ENCODE data around the gene ST8SIA1.

ST8SIA1 gene

DNA sequence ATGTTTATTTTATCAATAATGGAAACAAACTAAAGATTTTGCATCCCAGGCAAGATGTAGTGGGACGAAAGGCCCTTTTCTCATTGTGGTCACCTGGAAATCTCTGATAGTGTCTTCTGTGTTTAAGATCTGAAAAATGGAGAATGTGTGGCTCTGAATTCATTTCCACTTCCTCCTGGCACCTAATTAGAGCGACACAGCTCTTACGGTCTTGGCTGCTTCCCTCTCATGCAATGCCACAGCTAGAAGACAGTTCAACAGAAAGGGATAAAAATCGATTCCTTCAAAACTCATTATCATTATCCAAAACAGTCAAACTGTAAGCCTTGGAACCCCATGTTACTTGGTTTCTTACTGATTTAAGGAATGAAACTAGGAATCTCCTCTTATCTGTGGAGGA, 9.3 kb downstream of the ST8SIA1 start:
- Histone ChIP-seq H3K9me3 (ENCODE audit: control insufficient read depth, low read depth, low read length) (no peaks in the 10 kb centered on the region), H3K4me1 (ENCODE audit: control insufficient read depth, low read depth, low read length) (peaks cover 9% of the 10 kb centered on the region), H3K27ac (ENCODE audit: low read length) (no peak overlapping the region), H3K4me3 (ENCODE audit: low read length) (no peak overlapping the region), H3K9ac (ENCODE audit: low read length) (no peak overlapping the region), H3K36me3 (ENCODE audit: control insufficient read depth, low read depth, low read length) (no peaks in the 10 kb centered on the region), H3K27me3 (ENCODE audit: control insufficient read depth, insufficient read depth, low read length) (no peaks in the 10 kb centered on the region)

DNA sequence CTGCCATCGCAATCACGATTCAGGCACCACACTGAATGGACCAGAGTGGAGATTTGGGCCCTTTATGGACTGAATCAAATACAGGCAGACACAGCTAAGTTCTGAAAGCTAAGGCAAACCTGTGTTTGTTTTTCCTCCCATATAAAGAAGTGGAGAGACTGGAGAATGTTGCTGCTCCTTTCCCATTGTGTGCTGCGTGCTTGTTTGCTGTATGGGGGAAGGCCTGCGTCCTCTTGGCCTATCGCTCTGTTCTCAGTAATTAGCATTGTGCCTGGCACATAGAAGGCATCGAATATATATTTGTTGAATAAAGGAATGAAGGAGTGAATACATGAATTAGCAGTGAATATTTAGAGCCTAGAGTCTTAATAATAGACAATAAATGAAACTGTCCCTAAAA, 12.4 kb downstream of the ST8SIA1 start:
- Histone ChIP-seq H3K9me3 (ENCODE audit: control insufficient read depth, low read depth, low read length) (no peaks in the 10 kb centered on the region), H3K9ac (ENCODE audit: low read length) (no peak overlapping the region), H3K27ac (ENCODE audit: low read length) (no peak overlapping the region)

DNA sequence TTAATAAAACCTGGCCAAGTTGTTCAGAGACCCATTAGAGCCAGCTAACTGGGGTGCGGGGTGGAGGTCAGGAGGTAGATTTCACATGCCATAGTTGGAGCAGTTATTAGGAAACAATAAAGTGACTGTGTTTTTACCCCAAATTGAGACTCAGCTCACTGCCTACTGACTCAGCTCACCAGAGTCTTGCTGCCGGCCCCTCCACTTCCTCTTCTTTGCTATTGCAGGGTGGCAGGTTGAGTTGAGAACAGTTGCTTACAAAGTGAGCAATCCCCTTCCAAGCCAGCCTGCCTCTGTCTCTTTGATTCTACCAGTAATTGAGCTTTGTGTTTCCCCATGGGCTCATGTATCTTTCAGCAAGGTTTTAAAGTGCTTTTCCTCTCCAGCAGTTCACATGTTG, 12.9 kb downstream of the ST8SIA1 start:
- H3K4me3 ChIP-seq (ENCODE audit: low read length), result no peak overlapping the region
- no peak overlapping the region for H3K27ac ChIP-seq (ENCODE audit: low read length)
- no peak overlapping the region for H3K9ac ChIP-seq (ENCODE audit: low read length)
- no peaks in the 10 kb centered on the region for H3K36me3 ChIP-seq (ENCODE audit: control insufficient read depth, low read depth, low read length)
- H3K27me3 ChIP-seq (ENCODE audit: control insufficient read depth, insufficient read depth, low read length), result no peaks in the 10 kb centered on the region
- peaks cover 2% of the 10 kb centered on the region for H3K4me1 ChIP-seq (ENCODE audit: control insufficient read depth, low read depth, low read length)
- no peaks in the 10 kb centered on the region for H3K9me3 ChIP-seq (ENCODE audit: control insufficient read depth, low read depth, low read length)

More for the DNA sequence above, 12.4 kb downstream of the ST8SIA1 start:
- H3K27me3 ChIP-seq (ENCODE audit: control insufficient read depth, insufficient read depth, low read length), result no peaks in the 10 kb centered on the region
- no peaks in the 10 kb centered on the region for H3K36me3 ChIP-seq (ENCODE audit: control insufficient read depth, low read depth, low read length)
- peaks cover 2% of the 10 kb centered on the region for H3K4me1 ChIP-seq (ENCODE audit: control insufficient read depth, low read depth, low read length)
- H3K4me3 ChIP-seq (ENCODE audit: low read length), result no peak overlapping the region

DNA sequence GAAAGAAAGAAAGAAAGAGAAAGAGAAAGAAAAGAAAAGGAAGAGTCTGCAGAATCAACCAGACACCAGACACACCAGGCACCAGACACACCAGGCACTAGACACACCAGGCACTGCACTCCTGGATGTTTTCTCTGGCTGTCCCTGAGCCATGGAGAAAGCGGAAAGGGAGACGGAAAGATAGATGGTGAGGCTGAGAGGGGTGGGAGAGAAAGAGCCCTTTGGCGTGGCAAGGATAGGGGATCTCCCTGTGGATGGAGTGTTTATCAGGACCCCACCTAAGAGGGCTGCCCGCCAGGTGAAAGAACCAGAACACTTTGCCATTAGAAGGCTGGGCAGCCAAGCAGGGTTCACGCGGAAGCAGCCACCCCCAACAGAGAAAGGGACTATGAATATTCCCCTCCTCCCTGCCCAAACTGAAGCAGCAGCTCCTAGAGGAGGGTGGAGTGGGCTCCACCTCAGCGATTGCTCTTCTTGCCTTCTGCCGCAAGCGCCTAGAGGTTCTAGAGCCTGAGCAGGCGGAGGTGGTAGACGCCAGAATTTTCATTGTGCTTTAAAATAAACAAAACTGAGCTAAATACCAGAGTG, 13.4 kb downstream of the ST8SIA1 start:
- Histone ChIP-seq H3K36me3 (ENCODE audit: control insufficient read depth, low read depth, low read length) (no peaks in the 10 kb centered on the region), H3K27ac (ENCODE audit: low read length) (no peak overlapping the region), H3K9ac (ENCODE audit: low read length) (no peak overlapping the region), H3K27me3 (ENCODE audit: control insufficient read depth, insufficient read depth, low read length) (no peaks in the 10 kb centered on the region), H3K4me1 (ENCODE audit: control insufficient read depth, low read depth, low read length) (peaks cover 2% of the 10 kb centered on the region), H3K9me3 (ENCODE audit: control insufficient read depth, low read depth, low read length) (no peaks in the 10 kb centered on the region), H3K4me3 (ENCODE audit: low read length) (no peak overlapping the region)

DNA sequence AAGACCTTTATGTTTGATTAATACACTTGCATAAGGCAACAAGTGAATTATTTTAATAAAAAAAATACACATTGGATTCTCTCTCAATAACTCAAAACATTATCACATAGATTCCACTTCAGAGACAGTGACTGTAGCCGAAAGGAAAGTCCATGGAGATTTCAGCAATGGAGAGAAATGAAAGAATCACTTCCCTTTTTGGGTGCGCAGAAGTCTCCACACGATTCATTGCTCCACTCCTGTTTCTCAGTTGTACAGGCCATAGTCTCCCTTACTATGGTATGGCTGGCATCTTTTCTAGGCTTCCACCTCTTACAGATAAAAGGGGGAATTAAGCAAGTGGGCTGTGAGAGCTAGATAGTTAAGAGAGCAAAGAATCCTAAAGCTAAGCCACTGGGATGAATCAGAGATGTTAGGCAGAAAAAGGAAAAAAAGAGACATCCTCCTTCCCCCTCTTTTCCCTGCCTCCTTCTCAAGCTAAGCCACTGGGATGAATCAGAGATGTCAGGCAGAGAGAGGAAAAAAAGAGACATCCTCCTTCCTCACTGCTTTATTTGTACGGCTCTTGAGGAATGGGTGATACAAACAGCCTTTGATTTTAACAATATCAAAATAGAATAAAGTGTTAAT, 16.3 kb downstream of the ST8SIA1 start:
- no peak overlapping the region for H3K4me3 ChIP-seq (ENCODE audit: low read length)
- peaks cover 2% of the 10 kb centered on the region for H3K4me1 ChIP-seq (ENCODE audit: control insufficient read depth, low read depth, low read length)
- H3K9ac ChIP-seq (ENCODE audit: low read length), result no peak overlapping the region
- no peak overlapping the region for H3K27ac ChIP-seq (ENCODE audit: low read length)
- no peaks in the 10 kb centered on the region for H3K27me3 ChIP-seq (ENCODE audit: control insufficient read depth, insufficient read depth, low read length)
- no peaks in the 10 kb centered on the region for H3K9me3 ChIP-seq (ENCODE audit: control insufficient read depth, low read depth, low read length)
- H3K36me3 ChIP-seq (ENCODE audit: control insufficient read depth, low read depth, low read length), result no peaks in the 10 kb centered on the region

DNA sequence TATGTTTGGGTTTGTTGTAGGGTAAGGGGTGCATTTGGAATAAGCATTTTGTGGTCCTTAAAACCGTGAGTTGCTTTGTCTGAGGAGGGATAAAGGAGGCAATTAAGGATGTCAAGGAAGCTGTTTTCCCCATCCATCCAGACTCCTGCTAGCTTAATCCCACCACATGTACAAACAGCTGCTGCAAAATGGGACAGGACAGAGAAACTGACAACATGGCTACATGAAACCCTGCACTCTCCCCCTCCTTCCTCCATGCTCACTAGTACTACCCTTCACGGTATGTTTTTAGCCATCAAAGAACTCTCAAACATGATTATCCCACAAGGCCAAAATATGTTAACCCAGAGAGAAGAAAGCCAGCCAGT, 20.6 kb downstream of the ST8SIA1 start:
- Histone ChIP-seq H3K9me3 (ENCODE audit: control insufficient read depth, low read depth, low read length) (no peaks in the 10 kb centered on the region), H3K27me3 (ENCODE audit: control insufficient read depth, insufficient read depth, low read length) (no peaks in the 10 kb centered on the region), H3K36me3 (ENCODE audit: control insufficient read depth, low read depth, low read length) (no peaks in the 10 kb centered on the region), H3K4me3 (ENCODE audit: low read length) (no peak overlapping the region), H3K9ac (ENCODE audit: low read length) (no peak overlapping the region), H3K4me1 (ENCODE audit: control insufficient read depth, low read depth, low read length) (no peaks in the 10 kb centered on the region), H3K27ac (ENCODE audit: low read length) (no peak overlapping the region)

DNA sequence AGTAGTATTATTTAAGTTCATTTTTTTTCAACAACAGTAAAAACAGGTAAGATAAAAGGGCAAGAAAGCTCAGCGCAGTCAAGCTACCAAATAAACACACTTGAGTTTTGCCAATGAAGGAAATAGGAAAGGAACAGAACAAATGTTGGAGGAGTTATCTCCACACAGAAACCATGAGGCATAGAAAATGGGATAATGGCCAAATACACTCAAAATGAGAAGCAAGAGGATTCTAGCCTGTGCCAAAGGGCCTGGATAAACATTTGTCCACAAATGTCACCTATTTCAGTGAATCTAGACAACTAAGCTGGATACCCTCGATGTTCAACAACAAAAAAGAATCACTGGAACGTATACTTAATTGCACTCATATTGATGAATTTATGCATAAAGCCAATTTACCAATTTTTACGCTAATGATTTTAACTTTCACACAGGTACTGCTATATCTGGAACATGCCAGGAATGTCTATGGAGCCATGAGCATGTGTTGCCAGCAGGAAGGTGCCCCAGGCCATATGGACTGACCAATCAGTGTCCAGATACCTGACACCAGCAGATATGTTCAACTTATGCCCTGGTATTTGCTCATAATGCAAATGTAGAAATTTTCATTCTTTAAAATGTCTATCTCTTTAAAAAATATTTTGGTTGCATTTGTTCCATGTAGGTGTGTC, 21.1 kb downstream of the ST8SIA1 start:
- Histone ChIP-seq H3K4me1 (ENCODE audit: control insufficient read depth, low read depth, low read length) (no peaks in the 10 kb centered on the region), H3K4me3 (ENCODE audit: low read length) (no peak overlapping the region), H3K27me3 (ENCODE audit: control insufficient read depth, insufficient read depth, low read length) (no peaks in the 10 kb centered on the region), H3K9me3 (ENCODE audit: control insufficient read depth, low read depth, low read length) (no peaks in the 10 kb centered on the region), H3K27ac (ENCODE audit: low read length) (no peak overlapping the region), H3K36me3 (ENCODE audit: control insufficient read depth, low read depth, low read length) (no peaks in the 10 kb centered on the region), H3K9ac (ENCODE audit: low read length) (no peak overlapping the region)

DNA sequence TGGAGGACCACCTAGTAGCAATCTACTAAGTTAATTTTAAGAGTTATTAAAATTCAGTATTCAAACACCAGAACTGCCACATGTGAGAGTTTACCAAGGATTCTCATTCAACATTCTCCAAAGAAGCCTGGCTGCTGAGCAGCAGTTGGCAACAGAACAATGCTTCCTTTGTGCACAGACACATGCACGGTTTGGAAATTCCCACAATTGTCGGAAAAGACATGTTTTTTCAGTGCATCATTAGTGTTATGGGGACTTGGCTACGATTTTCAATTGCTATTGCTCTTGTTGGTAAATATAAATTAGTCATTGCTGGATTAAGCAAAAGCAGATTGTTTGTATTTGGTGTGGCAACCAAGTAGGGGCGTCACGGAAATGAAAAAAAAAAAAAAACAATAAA, 22.2 kb downstream of the ST8SIA1 start:
- Histone ChIP-seq H3K27me3 (ENCODE audit: control insufficient read depth, insufficient read depth, low read length) (no peaks in the 10 kb centered on the region), H3K9ac (ENCODE audit: low read length) (no peak overlapping the region)

DNA sequence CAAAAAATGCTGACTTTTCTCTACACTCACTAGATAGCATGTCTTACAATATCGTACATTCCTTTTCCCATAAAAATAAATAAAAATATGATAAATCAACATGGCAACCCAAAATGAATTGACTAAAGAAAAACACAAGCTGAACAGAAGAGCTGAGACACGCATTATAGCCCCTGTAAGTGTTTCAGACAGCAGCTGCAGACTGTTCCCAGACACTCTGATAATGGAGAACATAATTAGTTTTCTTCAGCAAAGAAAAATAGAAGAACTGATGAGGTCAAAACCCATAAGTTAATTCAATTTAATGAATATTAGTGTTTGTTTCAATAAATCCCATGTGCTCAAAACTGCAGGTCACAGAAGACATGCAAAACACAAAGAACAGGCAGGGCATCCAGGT, 23.8 kb downstream of the ST8SIA1 start:
- no peak overlapping the region for H3K9ac ChIP-seq (ENCODE audit: low read length)
- no peak overlapping the region for H3K27ac ChIP-seq (ENCODE audit: low read length)
- no peaks in the 10 kb centered on the region for H3K9me3 ChIP-seq (ENCODE audit: control insufficient read depth, low read depth, low read length)
- H3K4me1 ChIP-seq (ENCODE audit: control insufficient read depth, low read depth, low read length), result no peaks in the 10 kb centered on the region
- no peaks in the 10 kb centered on the region for H3K36me3 ChIP-seq (ENCODE audit: control insufficient read depth, low read depth, low read length)
- no peak overlapping the region for H3K4me3 ChIP-seq (ENCODE audit: low read length)
- no peaks in the 10 kb centered on the region for H3K27me3 ChIP-seq (ENCODE audit: control insufficient read depth, insufficient read depth, low read length)

More for the DNA sequence above, 22.2 kb downstream of the ST8SIA1 start:
- Histone ChIP-seq H3K36me3 (ENCODE audit: control insufficient read depth, low read depth, low read length) (no peaks in the 10 kb centered on the region), H3K4me3 (ENCODE audit: low read length) (no peak overlapping the region), H3K27ac (ENCODE audit: low read length) (no peak overlapping the region), H3K4me1 (ENCODE audit: control insufficient read depth, low read depth, low read length) (no peaks in the 10 kb centered on the region), H3K9me3 (ENCODE audit: control insufficient read depth, low read depth, low read length) (no peaks in the 10 kb centered on the region)

DNA sequence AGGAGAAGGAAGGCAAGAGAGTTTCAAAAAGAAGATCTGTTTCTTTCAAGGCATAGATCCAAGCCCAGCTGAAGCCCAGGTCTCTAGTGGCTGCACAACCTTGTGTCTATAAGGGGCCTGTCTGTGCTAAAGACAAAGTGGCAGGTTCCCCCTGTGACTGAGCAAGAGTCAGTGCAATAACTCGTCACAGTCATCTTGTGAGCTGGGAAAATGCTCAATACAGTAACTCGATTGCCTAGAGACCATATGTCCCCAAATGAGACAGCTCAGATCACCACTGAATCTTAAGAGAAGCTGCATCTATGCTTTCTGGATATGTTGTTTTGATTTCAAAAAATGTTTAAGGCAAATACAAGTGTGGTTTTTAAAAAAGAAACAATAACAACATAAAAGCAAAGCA, 24.2 kb downstream of the ST8SIA1 start:
- Histone ChIP-seq H3K4me3 (ENCODE audit: low read length) (no peak overlapping the region), H3K36me3 (ENCODE audit: control insufficient read depth, low read depth, low read length) (no peaks in the 10 kb centered on the region), H3K4me1 (ENCODE audit: control insufficient read depth, low read depth, low read length) (no peaks in the 10 kb centered on the region), H3K9me3 (ENCODE audit: control insufficient read depth, low read depth, low read length) (no peaks in the 10 kb centered on the region), H3K27ac (ENCODE audit: low read length) (no peak overlapping the region), H3K9ac (ENCODE audit: low read length) (no peak overlapping the region), H3K27me3 (ENCODE audit: control insufficient read depth, insufficient read depth, low read length) (no peaks in the 10 kb centered on the region)

DNA sequence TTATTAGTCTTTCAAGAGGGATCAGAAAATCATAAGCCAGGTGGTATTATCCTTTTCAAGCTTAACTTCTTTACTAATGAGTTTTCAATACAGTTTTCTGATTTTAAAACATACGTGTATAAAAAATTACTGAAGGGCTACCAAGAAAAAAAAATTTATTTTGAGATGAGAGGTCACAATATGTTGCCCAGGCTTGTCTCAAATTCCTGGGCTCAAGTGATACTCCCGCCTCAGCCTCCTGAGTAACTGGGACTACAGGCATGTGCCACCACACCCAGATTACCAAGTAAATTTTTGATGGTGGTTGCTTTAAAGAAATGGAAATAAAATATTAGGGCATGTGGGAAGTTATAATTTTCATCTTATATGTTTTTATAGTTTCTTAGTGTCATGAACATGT, 26.7 kb downstream of the ST8SIA1 start:
- Histone ChIP-seq H3K36me3 (ENCODE audit: control insufficient read depth, low read depth, low read length) (no peaks in the 10 kb centered on the region), H3K9me3 (ENCODE audit: control insufficient read depth, low read depth, low read length) (no peaks in the 10 kb centered on the region), H3K9ac (ENCODE audit: low read length) (no peak overlapping the region), H3K27me3 (ENCODE audit: control insufficient read depth, insufficient read depth, low read length) (no peaks in the 10 kb centered on the region), H3K4me3 (ENCODE audit: low read length) (no peak overlapping the region), H3K4me1 (ENCODE audit: control insufficient read depth, low read depth, low read length) (no peaks in the 10 kb centered on the region), H3K27ac (ENCODE audit: low read length) (no peak overlapping the region)

DNA sequence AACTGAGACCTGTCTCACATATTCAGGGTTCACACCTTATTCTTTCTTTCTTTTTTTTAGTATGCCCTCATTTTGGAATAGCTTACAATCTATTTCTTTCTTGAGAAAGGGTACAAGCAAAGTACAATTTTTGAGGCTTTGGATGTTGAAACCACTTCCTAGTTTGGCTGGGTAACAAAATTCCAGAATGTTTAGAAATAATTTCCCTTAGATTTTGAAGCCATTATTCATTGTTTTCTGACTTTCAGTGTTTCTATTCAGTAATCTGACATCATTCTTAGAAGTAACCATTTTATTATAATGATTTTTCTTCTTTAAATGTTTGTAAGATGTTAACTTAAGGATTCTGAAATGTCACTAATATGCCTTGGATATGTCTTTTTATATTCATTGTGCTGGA, 28.2 kb downstream of the ST8SIA1 start:
- H3K27me3 ChIP-seq (ENCODE audit: control insufficient read depth, insufficient read depth, low read length), result no peaks in the 10 kb centered on the region
- H3K9ac ChIP-seq (ENCODE audit: low read length), result no peak overlapping the region
- no peak overlapping the region for H3K4me3 ChIP-seq (ENCODE audit: low read length)
- H3K36me3 ChIP-seq (ENCODE audit: control insufficient read depth, low read depth, low read length), result no peaks in the 10 kb centered on the region
- H3K9me3 ChIP-seq (ENCODE audit: control insufficient read depth, low read depth, low read length), result peaks cover 11% of the 10 kb centered on the region
- H3K27ac ChIP-seq (ENCODE audit: low read length), result no peak overlapping the region
- H3K4me1 ChIP-seq (ENCODE audit: control insufficient read depth, low read depth, low read length), result no peaks in the 10 kb centered on the region
